Measurements from ENCODE around the gene DMKN.

The DMKN gene

DNA sequence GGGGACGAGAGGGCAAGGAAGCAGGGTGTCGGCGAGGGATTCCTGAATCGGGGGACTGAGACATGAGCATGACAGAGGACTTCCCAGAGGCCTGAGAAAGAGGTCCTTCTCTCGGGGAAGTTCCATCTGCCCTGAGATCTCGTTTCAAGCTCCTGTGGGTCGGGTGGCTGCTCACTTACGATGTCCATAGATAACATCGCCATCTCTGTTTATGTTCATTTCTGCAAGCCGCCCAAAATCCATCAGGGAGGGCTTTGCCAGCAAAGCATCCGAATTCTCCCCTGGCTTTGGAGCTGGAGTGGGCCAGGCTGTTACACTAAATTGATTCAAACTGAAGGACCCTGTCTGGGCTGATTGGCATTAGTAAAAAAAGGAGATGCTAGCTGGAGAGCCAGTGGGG, 5.9 kb downstream of the DMKN start:
- Histone ChIP-seq H2AFZ (ENCODE audit: low read depth, low read length) (no peak overlapping the region), H3K4me1 (ENCODE audit: low read length) (peaks cover 7% of the 10 kb centered on the region), H3K9me3 (ENCODE audit: insufficient read depth, low read length) (no peaks in the 10 kb centered on the region), H3K9ac (ENCODE audit: low read length) (no peak overlapping the region), H3K79me2 (ENCODE audit: low read length) (no peaks in the 10 kb centered on the region), H3K36me3 (replicated peaks; ENCODE audit: low read depth, low read length) (no peaks in the 10 kb centered on the region), H4K20me1 (ENCODE audit: insufficient read depth, low read length) (no peaks in the 10 kb centered on the region), H3K27me3 (ENCODE audit: low read depth, low read length) (peaks cover 63% of the 10 kb centered on the region), H3K4me3 (ENCODE audit: low read length) (no peak overlapping the region), H3K4me2 (ENCODE audit: low read length) (no peak overlapping the region), H3K27ac (ENCODE audit: low read length) (no peak overlapping the region)
- TF ChIP-seq, protein P1, sequence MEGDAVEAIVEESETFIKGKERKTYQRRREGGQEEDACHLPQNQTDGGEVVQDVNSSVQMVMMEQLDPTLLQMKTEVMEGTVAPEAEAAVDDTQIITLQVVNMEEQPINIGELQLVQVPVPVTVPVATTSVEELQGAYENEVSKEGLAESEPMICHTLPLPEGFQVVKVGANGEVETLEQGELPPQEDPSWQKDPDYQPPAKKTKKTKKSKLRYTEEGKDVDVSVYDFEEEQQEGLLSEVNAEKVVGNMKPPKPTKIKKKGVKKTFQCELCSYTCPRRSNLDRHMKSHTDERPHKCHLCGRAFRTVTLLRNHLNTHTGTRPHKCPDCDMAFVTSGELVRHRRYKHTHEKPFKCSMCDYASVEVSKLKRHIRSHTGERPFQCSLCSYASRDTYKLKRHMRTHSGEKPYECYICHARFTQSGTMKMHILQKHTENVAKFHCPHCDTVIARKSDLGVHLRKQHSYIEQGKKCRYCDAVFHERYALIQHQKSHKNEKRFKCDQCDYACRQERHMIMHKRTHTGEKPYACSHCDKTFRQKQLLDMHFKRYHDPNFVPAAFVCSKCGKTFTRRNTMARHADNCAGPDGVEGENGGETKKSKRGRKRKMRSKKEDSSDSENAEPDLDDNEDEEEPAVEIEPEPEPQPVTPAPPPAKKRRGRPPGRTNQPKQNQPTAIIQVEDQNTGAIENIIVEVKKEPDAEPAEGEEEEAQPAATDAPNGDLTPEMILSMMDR (IDR thresholded peaks at IDR 0.05; ENCODE audit: low read depth, low read length) = no peak
- no peak for TF ChIP-seq EZH2phosphoT487 (IDR thresholded peaks at IDR 0.05; ENCODE audit: low read depth)

DNA sequence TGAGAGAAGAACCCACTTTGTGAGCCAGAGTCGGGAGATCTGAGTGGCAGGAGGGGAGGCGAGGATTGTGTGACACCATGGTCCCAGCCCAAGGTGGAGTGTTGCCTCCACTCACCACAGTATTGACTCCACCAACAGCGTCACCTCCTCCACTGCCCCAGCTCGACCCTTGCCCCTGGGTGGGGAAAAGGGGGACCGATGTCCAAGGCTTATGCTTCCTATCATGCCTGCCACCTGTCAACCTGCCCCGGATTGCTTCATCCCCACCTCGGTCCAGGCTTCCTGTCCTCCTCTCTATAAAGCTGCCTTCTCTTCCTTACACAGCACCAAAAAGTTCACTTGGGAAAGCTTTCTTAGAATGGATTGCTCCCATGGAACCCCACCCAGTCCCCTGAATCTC, 7.4 kb downstream of the DMKN start:
- Histone ChIP-seq H3K36me3 (replicated peaks; ENCODE audit: low read depth, low read length) (no peaks in the 10 kb centered on the region), H3K4me1 (ENCODE audit: low read length) (peaks cover 7% of the 10 kb centered on the region), H3K79me2 (ENCODE audit: low read length) (no peaks in the 10 kb centered on the region), H2AFZ (ENCODE audit: low read depth, low read length) (no peak overlapping the region), H3K4me2 (ENCODE audit: low read length) (no peak overlapping the region), H3K27me3 (ENCODE audit: low read depth, low read length) (peaks cover 72% of the 10 kb centered on the region), H3K27ac (ENCODE audit: low read length) (no peak overlapping the region), H3K9ac (ENCODE audit: low read length) (no peak overlapping the region), H3K9me3 (ENCODE audit: insufficient read depth, low read length) (no peaks in the 10 kb centered on the region), H4K20me1 (ENCODE audit: insufficient read depth, low read length) (no peaks in the 10 kb centered on the region), H3K4me3 (ENCODE audit: low read length) (no peak overlapping the region)
- TF ChIP-seq, protein P1 (IDR thresholded peaks at IDR 0.05; ENCODE audit: low read depth, low read length) = no peak

DNA sequence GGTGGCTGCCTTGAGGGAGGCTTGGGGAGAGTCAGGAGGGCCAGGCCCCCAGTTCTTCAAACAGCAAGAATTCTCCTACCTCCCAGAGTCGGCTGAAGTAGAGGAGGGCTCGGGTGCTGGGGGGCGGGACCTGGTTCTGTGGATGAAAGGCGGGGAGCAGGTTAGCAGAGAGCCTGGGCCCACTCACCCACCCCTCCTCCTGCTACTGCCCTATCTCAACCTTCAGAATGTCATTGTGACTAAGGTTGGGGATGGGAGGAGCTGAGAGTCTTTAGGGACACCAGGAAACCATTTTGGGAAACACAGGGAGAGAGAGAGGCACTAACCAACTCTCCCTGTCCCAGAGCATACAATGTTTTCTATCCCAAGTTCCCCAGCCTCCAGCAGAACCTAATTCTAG, 10.7 kb downstream of the DMKN start:
- no peaks in the 10 kb centered on the region for H3K36me3 ChIP-seq (replicated peaks; ENCODE audit: low read depth, low read length)
- H3K27me3 ChIP-seq (ENCODE audit: low read depth, low read length) = peaks cover 77% of the 10 kb centered on the region
- H3K4me1 ChIP-seq (ENCODE audit: low read length) = no peaks in the 10 kb centered on the region

DNA sequence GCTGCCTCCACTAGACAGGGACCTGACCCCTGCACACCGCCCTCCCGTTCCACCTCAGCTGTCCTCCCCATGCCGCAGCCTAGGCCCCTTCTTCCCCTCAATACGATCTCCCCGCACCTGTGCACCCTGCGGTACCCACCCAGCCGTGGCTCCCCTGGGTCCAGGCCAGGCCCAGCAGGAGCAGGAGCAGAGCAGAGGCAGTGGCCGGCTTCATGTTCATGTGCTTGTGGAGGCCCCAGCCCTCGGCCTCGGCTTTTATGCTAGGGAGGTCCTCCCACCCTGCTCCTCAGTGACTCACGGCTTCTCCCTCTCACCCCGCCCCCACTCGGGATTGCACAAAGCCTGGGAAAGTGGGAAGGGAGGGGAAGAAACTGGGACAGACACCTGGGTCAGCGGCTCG, 11.8 kb downstream of the DMKN start:
- H3K79me2 ChIP-seq (ENCODE audit: low read length) = no peaks in the 10 kb centered on the region
- H3K27me3 ChIP-seq (ENCODE audit: low read depth, low read length) = peaks cover 68% of the 10 kb centered on the region
- no peaks in the 10 kb centered on the region for H4K20me1 ChIP-seq (ENCODE audit: insufficient read depth, low read length)
- no peak for TF ChIP-seq EZH2phosphoT487 (IDR thresholded peaks at IDR 0.05; ENCODE audit: low read depth)
- TF ChIP-seq, protein P1 (IDR thresholded peaks at IDR 0.05; ENCODE audit: low read depth, low read length) = no peak
- H3K4me1 ChIP-seq (ENCODE audit: low read length) = no peaks in the 10 kb centered on the region
- no peaks in the 10 kb centered on the region for H3K36me3 ChIP-seq (replicated peaks; ENCODE audit: low read depth, low read length)
- H3K27ac ChIP-seq (ENCODE audit: low read length) = no peak overlapping the region
- no peak overlapping the region for H3K4me2 ChIP-seq (ENCODE audit: low read length)
- no peaks in the 10 kb centered on the region for H3K9me3 ChIP-seq (ENCODE audit: insufficient read depth, low read length)
- H3K9ac ChIP-seq (ENCODE audit: low read length) = no peak overlapping the region
- H3K4me3 ChIP-seq (ENCODE audit: low read length) = no peak overlapping the region
- H2AFZ ChIP-seq (ENCODE audit: low read depth, low read length) = no peak overlapping the region

More for the DNA sequence above, 10.7 kb downstream of the DMKN start:
- Histone ChIP-seq H3K9ac (ENCODE audit: low read length) (no peak overlapping the region), H3K9me3 (ENCODE audit: insufficient read depth, low read length) (no peaks in the 10 kb centered on the region), H4K20me1 (ENCODE audit: insufficient read depth, low read length) (no peaks in the 10 kb centered on the region), H3K4me2 (ENCODE audit: low read length) (no peak overlapping the region), H3K4me3 (ENCODE audit: low read length) (no peak overlapping the region), H3K27ac (ENCODE audit: low read length) (no peak overlapping the region), H2AFZ (ENCODE audit: low read depth, low read length) (no peak overlapping the region), H3K79me2 (ENCODE audit: low read length) (no peaks in the 10 kb centered on the region)
- no peak for TF ChIP-seq EZH2phosphoT487 (IDR thresholded peaks at IDR 0.05; ENCODE audit: low read depth)
- TF ChIP-seq, protein P1 (IDR thresholded peaks at IDR 0.05; ENCODE audit: low read depth, low read length) = no peak

Data from OCI-LY3 (cell line).